Omental fat pad (tissue), 4 donors: ENCODE results near the gene RAD23B. TPM values are rescaled to one million over a fixed set of nuclear protein-coding genes. Genes with fewer than 3 reads are reported as not detected.

Source experiments
- ATAC-seq: fragments of 150-250 bp; one replicate; pipeline ENCODE4 v1.9.1; 2016; ENCODE audit warnings: mild to moderate bottlenecking, moderate library complexity; ENCODE audit not compliant: low FRiP score
- DNase-seq: peaks from one replicate; pipeline ENCODE4 v3.0.0-alpha.2; 2019; ENCODE audit warnings: low spot score
- CTCF ChIP-seq, 3 donors: fragments of 450-650 bp; IDR thresholded peaks; one replicate each; pipeline ENCODE4 v1.5.1; 2016 to 2017; ENCODE audit warnings: antibody characterized with exemption in 3 of 3, mild to moderate bottlenecking in 3 of 3, moderate library complexity in 2 of 3
- total RNA-seq, 4 donors: library from RNA; depleted of rRNA; stranded (reverse); fragments of >200 nt; gene quantifications; one replicate each; pipeline ENCODE4 v1.1.0, GENCODE V29; 2016

Gene RAD23B
- total RNA-seq, 4 donors from 2014 or later = 70.3 to 123 (median 101) TPM

GRCh38 chr9:107269254-107269653 lies 13.8 kb upstream of the RAD23B start:
- no peak for DNase-seq
- ATAC-seq = peak; percentile 60
- no peak for TF ChIP-seq CTCF (IDR thresholded peaks at IDR 0.05)

GRCh38 chr9:107269681-107270080 lies 13.4 kb upstream of the RAD23B start:
- DNase-seq = no peak
- ATAC-seq = peak; percentile 49
- TF ChIP-seq CTCF (IDR thresholded peaks at IDR 0.05) = no peak

GRCh38 chr9:107270082-107270481 lies 13.0 kb upstream of the RAD23B start:
- DNase-seq (no peak), ATAC-seq (no peak)
- no peak for TF ChIP-seq CTCF (IDR thresholded peaks at IDR 0.05)

GRCh38 chr9:107270580-107270979 lies 12.5 kb upstream of the RAD23B start:
- ATAC-seq (no peak), DNase-seq (no peak)
- no peak for TF ChIP-seq CTCF (IDR thresholded peaks at IDR 0.05)

- TF ChIP-seq CTCF (IDR thresholded peaks at IDR 0.05) = no peak
- no peak for ATAC-seq
- no peak for DNase-seq
Measured at GRCh38 chr9:107273634-107274033, 9.4 kb upstream of the RAD23B start.

GRCh38 chr9:107274096-107274495 lies 9.0 kb upstream of the RAD23B start:
- ATAC-seq (no peak), DNase-seq (no peak)
- TF ChIP-seq CTCF (IDR thresholded peaks at IDR 0.05) = no peak

GRCh38 chr9:107274953-107275422 lies 8.1 kb upstream of the RAD23B start:
- DNase-seq = no peak
- ATAC-seq = peak; percentile 96
- no peak for TF ChIP-seq CTCF (IDR thresholded peaks at IDR 0.05)
